ENCODE measurements around the gene FBXL17. TPM values are rescaled to one million over a fixed set of nuclear protein-coding genes. Genes with fewer than 3 reads are reported as not detected.
"Not testable (repeated sequence)": the region's sequence is repeated elsewhere in the genome, so short reads cannot be mapped to it uniquely, and the experiment has no call there.

The FBXL17 gene
- total RNA-seq, 1 donor from 2014 or later = 12.7 TPM

DNA sequence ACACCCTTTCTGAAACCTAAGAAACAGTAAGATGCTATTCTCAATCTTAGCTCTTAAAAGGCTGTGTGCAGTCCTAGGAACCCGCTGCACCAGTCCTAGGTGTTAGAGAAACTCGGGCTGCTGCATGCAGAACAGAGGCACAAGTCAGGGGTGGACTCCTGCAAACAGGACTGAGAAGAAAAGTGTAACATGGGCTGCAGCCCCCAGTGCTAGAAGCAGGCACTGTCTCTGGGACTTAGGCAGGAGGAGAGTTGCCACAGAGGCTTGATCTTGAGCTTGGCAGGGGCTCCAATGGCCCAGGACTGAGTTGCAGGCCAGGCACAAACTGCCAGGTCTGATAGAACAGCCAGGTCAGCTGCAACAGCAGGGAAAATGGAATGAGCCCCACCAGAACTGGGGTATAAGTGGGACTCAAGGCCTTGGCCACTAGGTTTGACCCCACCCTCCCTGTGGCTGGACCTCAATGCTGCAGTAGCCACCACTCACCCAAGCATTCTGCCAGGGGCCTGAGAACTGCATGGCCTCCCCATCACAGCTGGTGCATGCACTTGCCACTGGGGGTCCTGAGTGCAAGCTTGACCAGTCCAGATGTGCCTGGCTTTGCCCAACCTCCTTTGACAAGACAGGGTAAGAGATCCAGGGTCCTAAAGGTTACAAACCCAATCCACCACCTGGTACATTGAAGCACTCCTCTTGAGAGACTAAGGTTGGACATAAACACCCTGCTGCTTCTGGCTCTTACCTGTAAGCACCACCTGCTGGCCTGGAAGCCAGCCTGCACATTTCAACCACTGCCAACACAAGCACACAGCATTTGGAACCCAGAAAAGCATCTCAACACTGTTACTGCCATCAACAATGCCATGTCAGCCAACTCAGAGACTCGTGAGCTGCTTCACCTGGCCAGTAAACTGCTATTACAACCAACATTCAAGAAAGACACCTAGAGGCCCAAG, 103.3 kb downstream of the FBXL17 start:
- Histone ChIP-seq H3K9ac (ENCODE audit: low read length) (no peak overlapping the region), H4K20me1 (ENCODE audit: insufficient read depth, low read length) (no peaks in the 10 kb centered on the region), H3K4me3 (ENCODE audit: insufficient read depth, low read depth, low read length) (no peak overlapping the region), H3K36me3 (ENCODE audit: insufficient read depth, low read length) (no peaks in the 10 kb centered on the region), H2AFZ (ENCODE audit: low read depth, low read length) (no peak overlapping the region), H3K4me1 (ENCODE audit: insufficient read depth, low read length) (no peaks in the 10 kb centered on the region), H3K27me3 (ENCODE audit: insufficient read depth, low read length) (no peaks in the 10 kb centered on the region), H3K9me3 (ENCODE audit: insufficient read depth, low read depth, low read length) (no peaks in the 10 kb centered on the region), H3K4me2 (ENCODE audit: low read length) (no peak overlapping the region), H3K27ac (ENCODE audit: low read depth, low read length) (no peak overlapping the region), H3K79me2 (ENCODE audit: insufficient read depth, low read length) (no peaks in the 10 kb centered on the region)
- Mint-ChIP-seq H3K4me3 (ENCODE audit: unreplicated experiment) (no peak overlapping the region), H3K27ac (ENCODE audit: unreplicated experiment) (no peak overlapping the region), H3K27me3 (ENCODE audit: low read depth, unreplicated experiment) (no peaks in the 10 kb centered on the region), H3K36me3 (ENCODE audit: low read depth, unreplicated experiment) (peaks cover 3% of the 10 kb centered on the region), H3K4me1 (ENCODE audit: low read depth, unreplicated experiment) (no peaks in the 10 kb centered on the region), H3K9me3 (ENCODE audit: unreplicated experiment) (peaks cover 7% of the 10 kb centered on the region)
- no peak for FAIRE-seq
- no peak for DNase-seq (ENCODE audit: low read depth)
- TF ChIP-seq, protein P1, sequence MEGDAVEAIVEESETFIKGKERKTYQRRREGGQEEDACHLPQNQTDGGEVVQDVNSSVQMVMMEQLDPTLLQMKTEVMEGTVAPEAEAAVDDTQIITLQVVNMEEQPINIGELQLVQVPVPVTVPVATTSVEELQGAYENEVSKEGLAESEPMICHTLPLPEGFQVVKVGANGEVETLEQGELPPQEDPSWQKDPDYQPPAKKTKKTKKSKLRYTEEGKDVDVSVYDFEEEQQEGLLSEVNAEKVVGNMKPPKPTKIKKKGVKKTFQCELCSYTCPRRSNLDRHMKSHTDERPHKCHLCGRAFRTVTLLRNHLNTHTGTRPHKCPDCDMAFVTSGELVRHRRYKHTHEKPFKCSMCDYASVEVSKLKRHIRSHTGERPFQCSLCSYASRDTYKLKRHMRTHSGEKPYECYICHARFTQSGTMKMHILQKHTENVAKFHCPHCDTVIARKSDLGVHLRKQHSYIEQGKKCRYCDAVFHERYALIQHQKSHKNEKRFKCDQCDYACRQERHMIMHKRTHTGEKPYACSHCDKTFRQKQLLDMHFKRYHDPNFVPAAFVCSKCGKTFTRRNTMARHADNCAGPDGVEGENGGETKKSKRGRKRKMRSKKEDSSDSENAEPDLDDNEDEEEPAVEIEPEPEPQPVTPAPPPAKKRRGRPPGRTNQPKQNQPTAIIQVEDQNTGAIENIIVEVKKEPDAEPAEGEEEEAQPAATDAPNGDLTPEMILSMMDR (IDR thresholded peaks at IDR 0.05; ENCODE audit: insufficient read depth, low read depth, low read length) = no peak
- no peak for TF ChIP-seq EZH2 (IDR thresholded peaks at IDR 0.05; ENCODE audit: insufficient read depth, low read length)

DNA sequence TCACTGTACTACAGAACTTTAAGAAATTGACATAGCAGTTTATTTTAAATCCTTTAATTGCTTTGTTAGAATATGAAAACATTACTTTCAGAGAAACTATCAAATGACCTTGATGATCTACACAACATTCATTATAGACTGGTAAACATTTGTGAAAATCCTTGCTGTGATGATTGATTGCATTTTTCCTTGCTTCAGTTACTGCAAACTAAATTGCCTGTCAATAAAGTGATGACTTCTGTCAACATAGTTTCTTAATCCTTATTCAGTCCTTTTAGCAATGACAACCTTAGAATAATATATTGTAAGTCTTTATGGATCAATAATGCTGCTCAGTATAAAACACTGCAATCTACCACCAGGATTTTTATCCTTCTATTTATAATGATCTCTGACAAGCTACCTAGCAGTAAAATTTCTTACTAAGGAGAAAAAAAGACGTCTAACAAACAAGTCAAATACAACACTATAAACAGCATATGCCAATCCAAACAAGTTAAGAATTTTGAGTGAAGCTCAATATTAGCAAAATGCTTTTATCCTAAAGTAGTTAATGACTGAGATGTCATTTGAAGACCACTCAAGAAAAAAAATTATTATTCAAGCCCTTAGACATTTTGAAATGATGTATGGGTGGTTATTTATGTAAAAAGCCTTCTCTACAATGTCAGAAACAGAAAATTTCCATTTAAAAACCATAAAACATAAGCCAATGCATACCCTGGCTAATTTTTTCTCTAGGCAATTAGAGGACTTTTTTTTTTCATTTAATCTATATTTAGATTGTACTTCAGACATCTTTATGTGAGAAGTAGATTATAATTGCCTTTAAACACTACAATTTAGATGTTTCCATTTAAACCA, 105.5 kb downstream of the FBXL17 start:
- TF ChIP-seq EZH2 (IDR thresholded peaks at IDR 0.05; ENCODE audit: insufficient read depth, low read length) = no peak
- TF ChIP-seq, protein P1 (IDR thresholded peaks at IDR 0.05; ENCODE audit: insufficient read depth, low read depth, low read length) = no peak
- peaks cover 2% of the 10 kb centered on the region for H3K9me3 Mint-ChIP-seq (ENCODE audit: unreplicated experiment)
- no peaks in the 10 kb centered on the region for H3K4me1 Mint-ChIP-seq (ENCODE audit: low read depth, unreplicated experiment)
- H3K4me2 ChIP-seq (ENCODE audit: low read length) = no peak overlapping the region
- no peaks in the 10 kb centered on the region for H3K4me1 ChIP-seq (ENCODE audit: insufficient read depth, low read length)
- H4K20me1 ChIP-seq (ENCODE audit: insufficient read depth, low read length) = no peaks in the 10 kb centered on the region
- H3K4me3 ChIP-seq (ENCODE audit: insufficient read depth, low read depth, low read length) = no peak overlapping the region
- H3K4me3 Mint-ChIP-seq (ENCODE audit: unreplicated experiment) = no peak overlapping the region
- H3K27me3 Mint-ChIP-seq (ENCODE audit: low read depth, unreplicated experiment) = no peaks in the 10 kb centered on the region
- DNase-seq (ENCODE audit: low read depth) (no peak), FAIRE-seq (no peak)
- H3K9me3 ChIP-seq (ENCODE audit: insufficient read depth, low read depth, low read length) = no peaks in the 10 kb centered on the region
- no peak overlapping the region for H3K9ac ChIP-seq (ENCODE audit: low read length)
- no peaks in the 10 kb centered on the region for H3K27me3 ChIP-seq (ENCODE audit: insufficient read depth, low read length)
- no peaks in the 10 kb centered on the region for H3K36me3 Mint-ChIP-seq (ENCODE audit: low read depth, unreplicated experiment)
- H3K79me2 ChIP-seq (ENCODE audit: insufficient read depth, low read length) = no peaks in the 10 kb centered on the region
- no peak overlapping the region for H3K27ac Mint-ChIP-seq (ENCODE audit: unreplicated experiment)
- H3K36me3 ChIP-seq (ENCODE audit: insufficient read depth, low read length) = no peaks in the 10 kb centered on the region
- H3K27ac ChIP-seq (ENCODE audit: low read depth, low read length) = no peak overlapping the region
- H2AFZ ChIP-seq (ENCODE audit: low read depth, low read length) = no peak overlapping the region

DNA sequence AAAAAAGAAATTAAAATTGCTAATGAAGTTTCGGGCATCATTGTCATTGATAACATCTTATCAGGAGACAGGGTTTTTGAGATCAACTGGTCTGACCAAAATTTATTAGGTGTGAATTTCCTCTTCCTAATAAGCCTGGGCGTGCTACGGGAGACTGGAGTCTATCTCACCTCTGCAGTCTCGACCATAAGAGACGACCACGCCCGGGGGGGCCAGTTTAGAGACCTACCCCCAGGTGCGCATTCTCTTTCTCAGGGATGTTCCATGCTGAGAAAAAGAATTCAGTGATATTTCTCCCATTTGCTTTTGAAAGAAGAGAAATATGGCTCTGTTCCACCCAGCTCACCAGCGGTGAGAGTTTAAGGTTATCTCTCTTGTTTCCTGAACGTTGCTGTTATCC, 107.8 kb downstream of the FBXL17 start:
- not testable (repeated sequence) for H3K9me3 ChIP-seq (ENCODE audit: insufficient read depth, low read depth, low read length); H3K4me1 ChIP-seq (ENCODE audit: insufficient read depth, low read length); H3K36me3 Mint-ChIP-seq (ENCODE audit: low read depth, unreplicated experiment); H3K9ac ChIP-seq (ENCODE audit: low read length); H3K9me3 Mint-ChIP-seq (ENCODE audit: unreplicated experiment); H3K4me2 ChIP-seq (ENCODE audit: low read length); FAIRE-seq; H2AFZ ChIP-seq (ENCODE audit: low read depth, low read length); H3K4me3 ChIP-seq (ENCODE audit: insufficient read depth, low read depth, low read length); H3K79me2 ChIP-seq (ENCODE audit: insufficient read depth, low read length); H3K27ac ChIP-seq (ENCODE audit: low read depth, low read length); H3K27me3 Mint-ChIP-seq (ENCODE audit: low read depth, unreplicated experiment); DNase-seq (ENCODE audit: low read depth); H3K4me1 Mint-ChIP-seq (ENCODE audit: low read depth, unreplicated experiment); H4K20me1 ChIP-seq (ENCODE audit: insufficient read depth, low read length); H3K4me3 Mint-ChIP-seq (ENCODE audit: unreplicated experiment); H3K27ac Mint-ChIP-seq (ENCODE audit: unreplicated experiment); H3K36me3 ChIP-seq (ENCODE audit: insufficient read depth, low read length); H3K27me3 ChIP-seq (ENCODE audit: insufficient read depth, low read length)
